ENCODE measurements around the gene FFAR3.

Gene FFAR3

GRCh38 chr19:35404879-35405622 lies 46.8 kb downstream of the FFAR3 start:
- no peak for DNase-seq

GRCh38 chr19:35407619-35408018 lies 49.4 kb downstream of the FFAR3 start:
- DNase-seq = no peak

- no peak for DNase-seq
Observed at GRCh38 chr19:35408284-35409171, 50.3 kb downstream of the FFAR3 start.

- DNase-seq = no peak
Observed at GRCh38 chr19:35409191-35409590, 50.9 kb downstream of the FFAR3 start.

All from midbrain (tissue), 1 donor.